Activated CD8-positive, alpha-beta memory T cell treated with anti-CD3 and anti-CD28 coated beads for 48 hours (primary cell): Measurements from ENCODE around the gene USP6NL.
"Not testable (repeated sequence)": the region's sequence is repeated elsewhere in the genome, so short reads cannot be mapped to it uniquely, and the experiment has no call there.

Source experiments
- DNase-seq, 3 experiments: peaks; one replicate each; pipeline ENCODE4 v3.0.0-alpha.2; 2020; ENCODE audit warnings: low read depth in 2 of 3, low spot score in 2 of 3

The USP6NL gene

GRCh38 chr10:11448545-11449244, 162.8 kb downstream of the USP6NL start:
- no peak for DNase-seq

GRCh38 chr10:11448190-11448544, 163.3 kb downstream of the USP6NL start:
- DNase-seq = no peak

GRCh38 chr10:11447586-11447985, 163.9 kb downstream of the USP6NL start:
- no peak for DNase-seq

- no peak for DNase-seq
These were observed 164.6 kb downstream of the USP6NL start for GRCh38 chr10:11446864-11447263.

GRCh38 chr10:11446133-11446532, 165.3 kb downstream of the USP6NL start:
- no peak for DNase-seq

GRCh38 chr10:11444531-11445228, 166.8 kb downstream of the USP6NL start:
- no peak for DNase-seq

GRCh38 chr10:11444155-11444530, 167.3 kb downstream of the USP6NL start:
- DNase-seq = no peak

GRCh38 chr10:11443468-11444154, 167.8 kb downstream of the USP6NL start:
- DNase-seq = no peak

- DNase-seq = no peak
These were observed 169.3 kb downstream of the USP6NL start for GRCh38 chr10:11442001-11442773.

GRCh38 chr10:11441151-11441535, 170.3 kb downstream of the USP6NL start:
- DNase-seq = no peak

GRCh38 chr10:11440250-11441150, 170.9 kb downstream of the USP6NL start:
- peak in 2 of 3 experiments; percentile 12 to 26 for DNase-seq

- no peak for DNase-seq
These were observed 171.9 kb downstream of the USP6NL start for GRCh38 chr10:11439523-11440053.

- DNase-seq = no peak
These were observed 173.9 kb downstream of the USP6NL start for GRCh38 chr10:11437391-11438142.

GRCh38 chr10:11436445-11436844, 175.0 kb downstream of the USP6NL start:
- not testable (repeated sequence) for DNase-seq

- DNase-seq = no peak
These were observed 175.9 kb downstream of the USP6NL start for GRCh38 chr10:11435581-11435981.

- DNase-seq = no peak
These were observed 177.1 kb downstream of the USP6NL start for GRCh38 chr10:11434324-11434723.

GRCh38 chr10:11433657-11434056, 177.8 kb downstream of the USP6NL start:
- no peak for DNase-seq

- DNase-seq = no peak
These were observed 180.3 kb downstream of the USP6NL start for GRCh38 chr10:11431216-11431555.

- DNase-seq = no peak
These were observed 180.8 kb downstream of the USP6NL start for GRCh38 chr10:11430421-11431215.
